Right atrium auricular region (tissue), 2 donors: ENCODE data around the gene GNG7. TPM values are rescaled to one million over a fixed set of nuclear protein-coding genes. Genes with fewer than 3 reads are reported as not detected.
"Not testable (repeated sequence)": the region's sequence is repeated elsewhere in the genome, so short reads cannot be mapped to it uniquely, and the experiment has no call there.

ENCODE experiments used
- DNase-seq: peaks from one replicate; pipeline ENCODE4 v3.0.0-alpha.2; 2019; ENCODE audit warnings: low spot score
- H3K27ac ChIP-seq, 2 donors: fragments of 200-600 bp; sonication (generic); 1 replicate in 1 of 2; 2 replicates in 1 of 2; pipeline ENCODE4 v1.5.1; 2016 to 2019
- H3K27me3 ChIP-seq, 2 donors: fragments of 200-600 bp; sonication (generic); one replicate each; pipeline versions ENCODE4 v1.5.1 to v1.6.0; 2017 to 2019
- H3K36me3 ChIP-seq: fragments of 200-600 bp; sonication (generic); one replicate; pipeline ENCODE4 v1.5.1; 2016
- H3K4me1 ChIP-seq, 2 donors: fragments of 200-600 bp; sonication (generic); one replicate each; pipeline versions ENCODE4 v1.5.1 to v1.6.0; 2017 to 2019
- H3K4me3 ChIP-seq, 2 donors: fragments of 200-600 bp; sonication (generic); 1 replicate in 1 of 2; 2 replicates in 1 of 2; pipeline ENCODE4 v1.5.1; 2017 to 2019; ENCODE audit warnings: mild to moderate bottlenecking in 1 of 2, moderate library complexity in 1 of 2
- H3K9me3 ChIP-seq, 2 donors: fragments of 200-600 bp; sonication (generic); one replicate each; pipeline ENCODE4 v1.5.1; 2019
- total RNA-seq, 2 donors: library from RNA; depleted of rRNA; stranded (reverse); fragments of >200 nt; gene quantifications; one replicate each; pipeline ENCODE4 v1.1.0, GENCODE V29; 2016
- TF ChIP-seq, protein P1 (sequence below), 2 donors: fragments of 200-600 bp; sonication (generic); IDR thresholded peaks; one replicate each; pipeline ENCODE4 v1.5.1; 2019; ENCODE audit warnings: antibody characterized with exemption in 2 of 2

Gene GNG7
- total RNA-seq, 2 donors from 2014 or later, result 18.0 to 22.8 TPM

DNA sequence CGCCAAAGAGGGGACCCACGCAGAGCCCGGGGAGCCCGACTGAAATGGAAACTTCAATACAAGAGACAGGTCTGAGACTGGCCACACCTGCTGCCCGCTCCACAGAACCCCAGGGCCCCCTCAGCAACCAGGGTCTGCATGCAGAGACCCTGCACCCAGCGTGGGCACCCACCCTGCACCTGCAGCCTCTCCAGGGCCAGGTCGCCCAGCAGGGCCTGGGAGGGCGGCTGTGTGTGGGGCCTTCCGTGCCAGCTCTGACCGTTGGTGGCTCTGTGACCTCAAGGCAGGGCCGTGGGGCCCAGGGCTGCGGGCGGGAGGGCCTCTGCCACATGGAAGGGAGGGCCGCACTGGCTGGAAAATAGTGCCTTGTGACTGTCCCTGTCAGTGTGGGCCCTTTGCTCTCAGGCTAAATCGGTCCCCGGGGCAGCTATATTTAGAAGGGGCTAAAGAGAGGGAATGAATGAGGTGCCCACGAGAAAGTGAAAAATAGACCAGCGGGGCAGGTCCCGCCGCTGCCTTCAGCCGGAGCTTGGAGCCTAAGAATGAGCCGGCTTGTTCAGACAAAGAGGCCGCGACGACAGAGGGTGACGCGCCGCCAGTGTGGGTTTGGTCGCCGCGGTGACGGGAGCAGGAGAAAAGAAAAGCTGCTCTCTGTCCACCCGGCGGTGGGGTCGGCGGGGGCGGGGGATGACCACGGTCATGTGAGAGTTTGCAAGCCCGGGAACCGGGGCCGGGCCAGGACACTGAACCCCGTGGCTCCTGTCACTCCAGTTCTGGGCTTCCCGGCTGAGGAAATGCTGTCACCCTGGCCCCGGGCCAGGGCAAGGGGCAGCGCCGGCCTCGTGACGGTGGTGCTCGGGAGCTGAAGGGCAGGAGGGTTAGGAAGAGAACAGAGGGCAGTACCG is 156.1 kb downstream of the GNG7 start:
- Histone ChIP-seq H3K4me1 (peaks cover 0 to 85% of the 10 kb centered on the region in 2 donors), H3K9me3 (no peaks in the 10 kb centered on the region), H3K4me3 (peak overlapping the region; percentile 1 to 19), H3K27ac (peak overlapping the region; percentile 91 to 96), H3K36me3 (no peaks in the 10 kb centered on the region), H3K27me3 (no peaks in the 10 kb centered on the region)
- DNase-seq, result peak; percentile 96
- TF ChIP-seq, protein P1, sequence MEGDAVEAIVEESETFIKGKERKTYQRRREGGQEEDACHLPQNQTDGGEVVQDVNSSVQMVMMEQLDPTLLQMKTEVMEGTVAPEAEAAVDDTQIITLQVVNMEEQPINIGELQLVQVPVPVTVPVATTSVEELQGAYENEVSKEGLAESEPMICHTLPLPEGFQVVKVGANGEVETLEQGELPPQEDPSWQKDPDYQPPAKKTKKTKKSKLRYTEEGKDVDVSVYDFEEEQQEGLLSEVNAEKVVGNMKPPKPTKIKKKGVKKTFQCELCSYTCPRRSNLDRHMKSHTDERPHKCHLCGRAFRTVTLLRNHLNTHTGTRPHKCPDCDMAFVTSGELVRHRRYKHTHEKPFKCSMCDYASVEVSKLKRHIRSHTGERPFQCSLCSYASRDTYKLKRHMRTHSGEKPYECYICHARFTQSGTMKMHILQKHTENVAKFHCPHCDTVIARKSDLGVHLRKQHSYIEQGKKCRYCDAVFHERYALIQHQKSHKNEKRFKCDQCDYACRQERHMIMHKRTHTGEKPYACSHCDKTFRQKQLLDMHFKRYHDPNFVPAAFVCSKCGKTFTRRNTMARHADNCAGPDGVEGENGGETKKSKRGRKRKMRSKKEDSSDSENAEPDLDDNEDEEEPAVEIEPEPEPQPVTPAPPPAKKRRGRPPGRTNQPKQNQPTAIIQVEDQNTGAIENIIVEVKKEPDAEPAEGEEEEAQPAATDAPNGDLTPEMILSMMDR (IDR thresholded peaks at IDR 0.05), result no peak

DNA sequence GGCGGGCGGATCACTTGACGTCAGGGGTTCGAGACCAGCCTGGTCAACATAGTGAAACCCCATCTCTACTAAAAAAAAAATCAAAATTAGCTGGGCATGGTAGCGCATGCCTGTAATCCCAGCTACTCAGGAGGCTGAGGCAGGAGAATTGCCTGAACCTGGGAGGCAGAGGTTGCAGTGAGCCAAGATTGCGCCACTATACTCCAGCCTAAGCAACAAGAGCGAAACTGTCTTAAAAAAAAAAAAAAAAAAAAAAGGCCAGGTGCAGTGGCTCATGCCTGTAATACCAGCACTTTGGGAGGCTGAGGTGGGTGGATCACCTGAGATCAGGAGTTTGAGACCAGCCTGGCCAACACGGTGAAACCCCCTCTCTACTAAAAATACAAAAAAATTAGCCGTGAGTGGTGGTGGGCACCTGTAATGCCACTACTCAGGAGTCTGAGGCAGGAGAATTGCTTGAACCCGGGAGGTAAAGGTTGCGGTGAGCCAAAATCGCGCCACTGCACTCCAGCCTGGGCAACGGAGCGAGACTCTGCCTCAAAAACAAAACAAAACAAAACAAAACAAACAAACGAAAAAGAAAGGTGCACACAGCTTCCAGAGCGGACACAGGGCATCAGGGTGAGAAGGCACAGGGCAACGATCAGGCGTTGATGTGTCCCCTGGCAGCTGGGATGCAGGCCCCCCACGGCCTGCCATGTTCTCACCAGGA is 156.9 kb downstream of the GNG7 start:
- Histone ChIP-seq H3K4me1 (peaks cover 0 to 86% of the 10 kb centered on the region in 2 donors), H3K27ac (peak overlapping the region; percentile 91 to 96), H3K4me3 (peak overlapping the region in 1 of 2 donors; percentile 19)
- H3K9me3 ChIP-seq, DNase-seq, H3K36me3 ChIP-seq, H3K27me3 ChIP-seq: not testable (repeated sequence)

DNA sequence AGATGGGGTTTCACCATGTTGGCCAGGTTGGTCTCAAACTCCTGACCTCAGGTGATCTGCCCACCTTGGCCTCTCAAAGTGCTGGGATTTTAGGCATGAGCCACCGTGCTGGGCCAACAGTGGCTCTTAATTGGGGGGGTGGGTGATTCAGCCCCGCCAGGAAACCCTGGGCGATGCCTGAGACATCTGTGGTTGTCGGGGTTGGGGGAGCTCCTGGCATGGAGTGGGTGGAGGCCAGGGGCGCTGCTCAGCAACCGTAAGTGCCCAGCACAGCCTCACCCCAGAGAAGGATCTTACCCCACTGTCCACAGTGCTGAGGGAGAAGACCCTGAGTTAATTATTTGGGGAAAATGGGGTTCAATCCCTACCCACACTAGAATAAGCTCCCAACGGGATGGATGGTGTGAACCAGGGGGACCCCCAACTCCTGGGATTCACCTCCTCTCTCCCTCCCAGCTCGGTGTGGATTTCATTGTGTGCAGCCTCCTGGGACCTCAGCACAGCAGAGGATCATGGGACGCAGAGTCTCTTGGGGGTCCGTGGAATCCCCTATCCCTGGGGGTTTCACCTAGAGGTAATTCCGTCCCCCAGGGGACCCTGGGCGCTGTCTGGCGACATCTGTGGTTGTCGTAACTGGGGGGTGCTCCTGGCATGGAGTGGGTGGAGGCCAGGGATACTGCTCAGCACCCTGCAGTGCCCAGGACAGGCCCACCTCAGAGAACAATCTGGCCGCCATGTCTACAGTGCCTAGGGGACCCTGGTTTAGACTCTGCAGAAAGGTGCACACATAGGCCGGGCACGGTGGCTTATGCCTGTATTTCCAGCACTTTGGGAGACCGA is 157.7 kb downstream of the GNG7 start:
- H3K27ac ChIP-seq, result peak overlapping the region; percentile 91 to 96
- H3K36me3 ChIP-seq, result no peaks in the 10 kb centered on the region
- TF ChIP-seq, protein P1 (IDR thresholded peaks at IDR 0.05), result no peak
- no peak for DNase-seq
- H3K4me1 ChIP-seq, result peaks cover 0 to 86% of the 10 kb centered on the region in 2 donors
- no peaks in the 10 kb centered on the region for H3K9me3 ChIP-seq
- no peaks in the 10 kb centered on the region for H3K27me3 ChIP-seq
- H3K4me3 ChIP-seq, result peak overlapping the region in 1 of 2 donors; percentile 36

DNA sequence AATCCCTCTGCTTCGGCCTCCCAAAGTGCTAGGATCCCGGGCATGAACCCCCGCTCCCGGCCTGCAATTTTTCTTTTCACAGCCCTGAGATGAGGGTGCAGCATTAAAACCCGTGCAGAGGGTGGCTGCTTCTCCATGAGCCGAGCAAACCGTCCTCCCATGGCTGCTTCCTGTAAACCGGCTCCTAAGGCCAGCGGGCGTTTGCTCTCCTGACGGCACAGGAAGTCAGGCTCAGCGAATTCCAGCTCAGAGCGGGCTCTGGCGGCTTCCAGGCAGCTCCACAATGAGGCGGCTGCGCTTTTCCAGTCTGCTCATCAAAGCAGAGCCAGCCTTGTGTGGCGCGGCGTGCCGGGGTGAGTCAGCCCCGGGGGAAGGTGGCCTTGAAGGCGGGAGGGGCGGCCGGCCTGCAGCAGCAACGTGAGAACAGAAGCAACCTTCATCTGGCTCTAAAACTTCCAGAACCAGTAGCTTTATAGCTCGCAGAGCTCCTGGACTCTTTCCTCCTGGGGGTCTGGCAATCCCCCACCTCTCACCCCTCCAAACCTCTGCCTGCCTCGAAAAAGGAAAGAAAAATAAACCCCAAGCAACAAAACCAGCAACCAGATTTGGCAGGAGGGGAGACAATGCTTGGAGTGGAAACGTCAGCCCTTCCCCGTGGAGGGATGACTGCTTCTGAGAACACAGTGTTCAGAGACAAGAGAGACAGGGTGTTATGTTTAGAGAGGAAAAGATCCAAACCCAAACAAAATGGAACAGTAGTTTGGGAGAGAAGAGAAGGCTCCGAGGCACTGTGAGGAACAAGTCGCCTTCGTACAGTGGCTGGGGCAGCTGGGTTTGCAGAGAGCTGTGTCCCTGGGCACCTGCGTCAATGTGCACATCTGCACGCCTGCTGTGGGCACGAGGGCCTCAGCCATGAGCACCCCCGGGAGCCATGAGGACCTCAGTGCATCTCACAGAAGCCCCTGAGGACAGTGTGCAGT is 158.7 kb downstream of the GNG7 start:
- peak; percentile 97 for DNase-seq
- Histone ChIP-seq H3K27me3 (no peaks in the 10 kb centered on the region), H3K36me3 (no peaks in the 10 kb centered on the region), H3K4me1 (peaks cover 0 to 82% of the 10 kb centered on the region in 2 donors), H3K9me3 (no peaks in the 10 kb centered on the region), H3K4me3 (peak overlapping the region in 1 of 2 donors; percentile 36), H3K27ac (peak overlapping the region; percentile 91 to 96)
- TF ChIP-seq, protein P1 (IDR thresholded peaks at IDR 0.05), result peak; percentile 19 to 52

DNA sequence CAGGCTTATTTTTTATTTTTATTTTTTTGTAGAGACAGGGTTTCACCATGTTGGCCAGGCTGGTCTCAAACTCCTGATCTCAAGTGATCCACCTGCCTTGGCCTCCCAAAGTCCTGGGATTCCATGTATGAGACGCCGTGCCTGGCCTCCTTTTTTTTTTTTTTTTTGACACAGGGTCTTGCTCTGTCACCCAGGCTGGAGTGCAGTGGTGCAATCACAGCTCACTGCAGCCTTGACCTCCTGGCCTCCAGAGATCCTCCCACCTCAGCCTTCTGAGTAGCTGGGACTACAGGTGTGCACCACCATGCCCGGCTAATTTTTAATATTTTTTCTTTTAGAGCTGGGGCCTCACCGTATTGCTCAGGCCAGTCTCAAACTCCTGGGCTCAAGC is 159.4 kb downstream of the GNG7 start:
- Histone ChIP-seq H3K27ac (peak overlapping the region; percentile 91 to 96), H3K4me1 (peaks cover 0 to 82% of the 10 kb centered on the region in 2 donors), H3K4me3 (peak overlapping the region in 1 of 2 donors; percentile 36)
- H3K27me3 ChIP-seq, H3K36me3 ChIP-seq, DNase-seq, H3K9me3 ChIP-seq: not testable (repeated sequence)
